SK-N-MC (cell line): ENCODE data around the gene RASGRP3.

ENCODE experiments used
- EZH2 ChIP-seq: fragments of 200-600 bp; sonication (generic); IDR thresholded peaks from one replicate; pipeline ENCODE4 v1.6.1; 2017; ENCODE audit warnings: antibody characterized with exemption
- FOXP2 ChIP-seq: optimal IDR thresholded peaks from 2 replicates; pipeline ENCODE3; 2011; ENCODE audit warnings: mild to moderate bottlenecking, moderate library complexity; ENCODE audit not compliant: insufficient read depth; ENCODE audit errors: extremely low read length, control extremely low read depth
- POLR2AphosphoS5 ChIP-seq: IDR thresholded peaks from 2 replicates; pipeline ENCODE4 v1.6.1; 2012; ENCODE audit warnings: mild to moderate bottlenecking, low read depth, low read length, borderline replicate concordance

- TF ChIP-seq POLR2AphosphoS5: no peak; the same call in 1 of the 2 replicates
- no peak for TF ChIP-seq EZH2
- TF ChIP-seq FOXP2: no peak
These were observed 39.2 kb upstream of the RASGRP3 start for GRCh38 chr2:33437297-33437696.
